GM21423 (cell line): ENCODE data around the gene HOXD10.

ENCODE experiments used
- ATAC-seq: cut with Tn5 transposase; IDR thresholded peaks from one replicate; pipeline ENCODE4 v1.9.1; 2021; ENCODE audit warnings: mild to moderate bottlenecking, moderate library complexity; ENCODE audit not compliant: unreplicated experiment

HOXD10 gene

GRCh38 chr2:176082525-176082823 is 34.1 kb upstream of the HOXD10 start:
- ATAC-seq, result no peak

- no peak for ATAC-seq
Measured at GRCh38 chr2:176082824-176083751, 33.5 kb upstream of the HOXD10 start.

- ATAC-seq, result no peak
Measured at GRCh38 chr2:176083796-176084261, 32.7 kb upstream of the HOXD10 start, which contains the start of gene EVX2. EVX2 (minus strand) TSS chr2:176083962; CDS start chr2:176083776, 186 bp downstream.

- ATAC-seq, result no peak
Measured at GRCh38 chr2:176084611-176085119, 31.9 kb upstream of the HOXD10 start.

GRCh38 chr2:176085120-176085788 is 31.3 kb upstream of the HOXD10 start:
- no peak for ATAC-seq

- no peak for ATAC-seq
Measured at GRCh38 chr2:176085861-176086771, 30.5 kb upstream of the HOXD10 start.

GRCh38 chr2:176087330-176088047 is 29.1 kb upstream of the HOXD10 start:
- no peak for ATAC-seq

GRCh38 chr2:176088048-176088936 is 28.3 kb upstream of the HOXD10 start:
- ATAC-seq, result no peak

GRCh38 chr2:176088937-176089842 is 27.4 kb upstream of the HOXD10 start:
- ATAC-seq, result no peak

- ATAC-seq, result no peak
Measured at GRCh38 chr2:176089843-176090395, 26.7 kb upstream of the HOXD10 start.

GRCh38 chr2:176090862-176091261 is 25.7 kb upstream of the HOXD10 start:
- ATAC-seq, result no peak

GRCh38 chr2:176091329-176092258 is 25.0 kb upstream of the HOXD10 start:
- no peak for ATAC-seq

- no peak for ATAC-seq
Measured at GRCh38 chr2:176092270-176093144, 24.1 kb upstream of the HOXD10 start, which contains the start of gene HOXD13. HOXD13 (plus strand) TSS chr2:176092721; CDS start chr2:176092891, 170 bp downstream.

- no peak for ATAC-seq
Measured at GRCh38 chr2:176093145-176093897, 23.3 kb upstream of the HOXD10 start.

- no peak for ATAC-seq
Measured at GRCh38 chr2:176093898-176094249, 22.7 kb upstream of the HOXD10 start.
